ENCODE results near the gene S1PR3.

GRCh38 chr9:89024727-89025126 is 33.5 kb downstream of the S1PR3 start:
- TF ChIP-seq GATA2 (IDR thresholded peaks at IDR 0.05; ENCODE audit: low read depth, low read length) (no peak), GATA3 (IDR thresholded peaks at IDR 0.05; ENCODE audit: low read depth, low read length) (no peak)
